SK-N-MC (cell line): ENCODE data around the gene AHCYL1.

Experiments used
- EZH2 ChIP-seq: fragments of 200-600 bp; sonication (generic); IDR thresholded peaks from one replicate; pipeline ENCODE4 v1.6.1; 2017; ENCODE audit warnings: antibody characterized with exemption
- FOXP2 ChIP-seq: optimal IDR thresholded peaks from 2 replicates; pipeline ENCODE3; 2011; ENCODE audit warnings: mild to moderate bottlenecking, moderate library complexity; ENCODE audit not compliant: insufficient read depth; ENCODE audit errors: extremely low read length, control extremely low read depth
- POLR2AphosphoS5 ChIP-seq: IDR thresholded peaks from 2 replicates; pipeline ENCODE4 v1.6.1; 2012; ENCODE audit warnings: mild to moderate bottlenecking, low read depth, low read length, borderline replicate concordance

GRCh38 chr1:110034040-110034450, 49.5 kb downstream of the AHCYL1 start:
- TF ChIP-seq EZH2, result no peak
- no peak for TF ChIP-seq POLR2AphosphoS5
- TF ChIP-seq FOXP2, result no peak
